GM20000 (cell line): ENCODE results near the gene TSPOAP1.

ENCODE experiments used
- DNase-seq: peaks from one replicate; pipeline ENCODE4 v3.0.0; 2012; ENCODE audit warnings: low spot score
- TF ChIP-seq, protein P1 (sequence below): IDR thresholded peaks from 2 replicates; pipeline ENCODE4 v1.5.1; 2012; ENCODE audit warnings: mild to moderate bottlenecking, control low read depth; ENCODE audit errors: extremely low read depth, missing control alignments

TSPOAP1 gene

DNA sequence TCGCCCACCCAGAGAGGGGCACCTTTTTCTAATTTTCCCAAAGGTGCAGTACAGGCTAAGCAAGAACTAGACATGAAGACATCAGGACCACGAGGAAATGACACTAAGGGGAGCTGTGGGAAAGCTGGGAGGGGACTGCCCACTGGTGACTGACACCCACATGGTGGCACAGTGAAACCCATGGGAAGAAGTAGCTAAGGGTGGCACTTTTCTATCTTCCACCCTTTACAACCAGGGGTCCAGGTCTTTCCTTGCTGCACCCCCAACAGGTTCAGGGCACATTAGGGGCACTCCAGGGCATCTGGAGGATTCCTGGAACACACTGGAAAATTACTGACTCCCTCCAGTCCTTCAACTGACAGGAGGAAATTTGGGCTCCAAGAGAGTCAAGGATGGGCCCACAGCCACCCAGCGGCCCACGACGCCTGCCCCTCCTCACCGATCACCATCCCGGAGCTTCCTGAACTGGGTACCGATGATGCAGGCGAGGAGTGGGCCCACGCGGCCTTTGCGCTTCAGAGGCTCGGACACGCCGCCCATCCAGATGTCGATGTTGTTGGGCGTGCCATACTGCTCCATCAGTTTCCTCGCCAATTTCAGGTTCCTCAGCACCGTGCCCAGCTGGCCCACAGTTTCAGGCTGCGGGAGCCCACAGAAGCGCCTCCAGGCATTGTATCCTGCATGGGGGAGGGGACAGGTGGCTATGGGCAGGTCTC, 57.2 kb downstream of the TSPOAP1 start:
- DNase-seq, result no peak
- TF ChIP-seq, protein P1, sequence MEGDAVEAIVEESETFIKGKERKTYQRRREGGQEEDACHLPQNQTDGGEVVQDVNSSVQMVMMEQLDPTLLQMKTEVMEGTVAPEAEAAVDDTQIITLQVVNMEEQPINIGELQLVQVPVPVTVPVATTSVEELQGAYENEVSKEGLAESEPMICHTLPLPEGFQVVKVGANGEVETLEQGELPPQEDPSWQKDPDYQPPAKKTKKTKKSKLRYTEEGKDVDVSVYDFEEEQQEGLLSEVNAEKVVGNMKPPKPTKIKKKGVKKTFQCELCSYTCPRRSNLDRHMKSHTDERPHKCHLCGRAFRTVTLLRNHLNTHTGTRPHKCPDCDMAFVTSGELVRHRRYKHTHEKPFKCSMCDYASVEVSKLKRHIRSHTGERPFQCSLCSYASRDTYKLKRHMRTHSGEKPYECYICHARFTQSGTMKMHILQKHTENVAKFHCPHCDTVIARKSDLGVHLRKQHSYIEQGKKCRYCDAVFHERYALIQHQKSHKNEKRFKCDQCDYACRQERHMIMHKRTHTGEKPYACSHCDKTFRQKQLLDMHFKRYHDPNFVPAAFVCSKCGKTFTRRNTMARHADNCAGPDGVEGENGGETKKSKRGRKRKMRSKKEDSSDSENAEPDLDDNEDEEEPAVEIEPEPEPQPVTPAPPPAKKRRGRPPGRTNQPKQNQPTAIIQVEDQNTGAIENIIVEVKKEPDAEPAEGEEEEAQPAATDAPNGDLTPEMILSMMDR, result no peak

DNA sequence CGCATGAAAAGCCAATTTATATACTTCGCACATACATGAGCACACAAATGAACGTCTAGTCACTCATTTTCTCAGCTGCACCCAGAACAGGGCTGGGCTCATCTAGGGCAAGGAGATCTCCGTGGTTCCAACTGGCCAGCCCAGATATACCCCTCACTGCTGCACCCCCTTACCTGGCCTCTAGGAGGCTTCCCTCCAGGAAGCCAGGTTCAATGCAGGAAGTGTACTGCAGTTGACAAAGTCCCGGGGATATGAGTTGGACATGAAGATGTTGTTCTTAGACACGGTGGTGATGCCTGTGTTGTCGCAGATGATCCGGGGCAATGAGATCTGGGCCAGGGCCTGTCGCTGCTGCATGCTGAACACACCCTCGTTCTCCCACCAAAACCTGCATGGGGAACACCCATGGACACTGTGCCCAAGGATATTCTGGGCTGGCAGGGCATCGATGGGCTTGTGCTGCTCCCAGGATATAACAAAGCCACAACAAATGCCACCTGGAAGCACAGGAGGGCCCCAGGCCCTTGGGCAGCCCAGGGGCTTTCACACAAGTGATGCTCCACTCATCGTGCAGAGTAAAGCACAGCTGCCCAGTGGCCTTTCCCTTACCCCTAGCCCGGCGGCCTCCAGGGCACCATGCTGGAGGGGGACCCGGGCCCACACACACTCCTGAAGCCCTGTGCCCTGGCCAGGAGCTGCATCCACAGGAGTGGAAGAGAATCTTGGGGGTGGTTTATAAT, 57.9 kb downstream of the TSPOAP1 start:
- TF ChIP-seq, protein P1, result no peak
- no peak for DNase-seq

DNA sequence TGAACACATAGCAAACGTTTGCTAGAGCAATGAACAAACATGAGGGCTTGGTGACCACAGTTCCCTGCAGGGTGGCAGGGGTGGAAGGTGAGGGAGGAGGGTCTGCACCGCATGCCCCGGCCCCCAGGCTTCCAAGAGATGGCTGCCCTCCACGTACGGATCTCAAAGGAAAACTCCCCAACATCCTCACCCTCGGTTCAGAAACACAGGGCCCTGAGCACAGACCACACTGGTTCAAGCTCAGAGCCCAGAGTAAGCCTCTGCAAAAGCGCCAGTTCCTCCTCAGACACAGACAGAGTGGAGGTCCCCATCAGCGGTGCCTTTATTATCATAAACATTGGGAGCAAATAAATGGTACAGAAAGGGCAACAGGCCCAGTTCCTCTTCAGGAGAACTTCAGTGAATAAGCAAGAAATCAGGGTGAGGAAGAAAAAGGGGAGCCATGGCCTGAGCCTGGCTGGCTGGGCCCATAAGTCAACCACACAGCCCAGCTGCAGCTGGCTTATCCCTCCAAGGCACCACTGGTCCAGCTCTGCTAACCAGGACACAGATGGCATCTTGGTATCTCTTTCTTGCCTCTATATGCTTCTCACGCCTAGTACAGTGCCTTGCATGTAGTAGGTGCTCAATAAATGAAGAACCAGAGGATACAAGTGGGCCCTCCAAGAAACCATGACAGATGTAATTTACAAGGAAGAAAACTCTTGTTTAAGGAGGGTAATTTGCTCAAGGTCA, 58.9 kb downstream of the TSPOAP1 start:
- DNase-seq, result no peak

DNA sequence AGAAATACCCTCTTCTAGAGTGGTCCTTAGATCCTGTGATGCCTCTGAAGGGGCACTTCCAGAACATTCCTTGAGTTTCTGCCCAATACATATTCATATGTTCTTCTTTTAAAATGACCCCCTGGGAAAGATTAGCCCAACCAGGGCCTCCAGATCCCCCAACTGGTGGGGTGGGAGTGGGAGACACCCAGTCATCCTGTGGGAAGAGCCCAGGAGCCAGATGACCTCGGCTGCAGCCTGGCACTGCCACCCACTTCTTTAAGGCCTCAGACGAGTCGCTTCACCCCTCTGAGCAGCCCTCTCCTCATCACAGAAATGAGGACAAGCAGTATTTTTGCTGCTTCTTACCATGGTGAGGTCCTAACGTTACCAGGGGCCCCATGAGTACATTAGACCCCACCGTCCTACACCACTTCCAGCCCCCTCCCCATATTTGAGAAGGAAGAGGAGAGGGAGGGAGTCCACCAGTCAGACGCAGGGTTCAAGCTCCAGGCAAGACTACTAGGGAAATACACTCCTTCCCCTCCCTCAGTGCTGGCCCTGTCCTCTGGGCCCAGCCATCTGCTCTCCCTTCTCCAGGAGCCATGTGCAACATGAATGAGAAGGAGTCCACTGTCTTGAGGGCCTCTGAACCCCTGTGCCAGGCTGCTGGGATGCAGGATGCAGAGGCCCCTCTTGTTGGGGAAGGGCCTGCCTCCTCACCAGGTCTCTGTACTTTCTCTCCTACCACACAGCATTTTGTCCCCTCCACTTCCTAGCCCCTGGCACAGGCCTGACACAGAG, 59.6 kb downstream of the TSPOAP1 start:
- TF ChIP-seq, protein P1, result no peak
- no peak for DNase-seq

More for the DNA sequence above, 58.9 kb downstream of the TSPOAP1 start:
- TF ChIP-seq, protein P1, result no peak

DNA sequence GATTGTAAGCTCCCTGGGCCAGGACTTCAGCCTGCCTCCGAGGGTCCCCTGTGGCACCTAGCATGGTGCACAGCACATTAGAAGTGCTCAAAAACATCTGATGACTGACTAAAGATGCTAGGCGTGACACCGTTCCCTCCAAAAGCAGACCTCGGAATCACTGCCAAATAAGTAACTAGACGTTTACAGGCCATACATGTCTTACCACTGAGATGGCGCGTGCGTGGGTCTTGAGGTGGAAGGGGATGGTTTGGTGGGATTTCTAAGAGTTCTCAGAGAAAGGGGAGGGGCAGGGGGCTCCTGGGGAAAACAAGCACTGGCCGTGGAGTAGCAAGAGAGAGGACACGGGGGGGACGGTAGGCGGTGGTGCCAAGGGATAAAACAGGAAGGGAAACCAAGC, 60.3 kb downstream of the TSPOAP1 start:
- TF ChIP-seq, protein P1, result no peak
- no peak for DNase-seq

DNA sequence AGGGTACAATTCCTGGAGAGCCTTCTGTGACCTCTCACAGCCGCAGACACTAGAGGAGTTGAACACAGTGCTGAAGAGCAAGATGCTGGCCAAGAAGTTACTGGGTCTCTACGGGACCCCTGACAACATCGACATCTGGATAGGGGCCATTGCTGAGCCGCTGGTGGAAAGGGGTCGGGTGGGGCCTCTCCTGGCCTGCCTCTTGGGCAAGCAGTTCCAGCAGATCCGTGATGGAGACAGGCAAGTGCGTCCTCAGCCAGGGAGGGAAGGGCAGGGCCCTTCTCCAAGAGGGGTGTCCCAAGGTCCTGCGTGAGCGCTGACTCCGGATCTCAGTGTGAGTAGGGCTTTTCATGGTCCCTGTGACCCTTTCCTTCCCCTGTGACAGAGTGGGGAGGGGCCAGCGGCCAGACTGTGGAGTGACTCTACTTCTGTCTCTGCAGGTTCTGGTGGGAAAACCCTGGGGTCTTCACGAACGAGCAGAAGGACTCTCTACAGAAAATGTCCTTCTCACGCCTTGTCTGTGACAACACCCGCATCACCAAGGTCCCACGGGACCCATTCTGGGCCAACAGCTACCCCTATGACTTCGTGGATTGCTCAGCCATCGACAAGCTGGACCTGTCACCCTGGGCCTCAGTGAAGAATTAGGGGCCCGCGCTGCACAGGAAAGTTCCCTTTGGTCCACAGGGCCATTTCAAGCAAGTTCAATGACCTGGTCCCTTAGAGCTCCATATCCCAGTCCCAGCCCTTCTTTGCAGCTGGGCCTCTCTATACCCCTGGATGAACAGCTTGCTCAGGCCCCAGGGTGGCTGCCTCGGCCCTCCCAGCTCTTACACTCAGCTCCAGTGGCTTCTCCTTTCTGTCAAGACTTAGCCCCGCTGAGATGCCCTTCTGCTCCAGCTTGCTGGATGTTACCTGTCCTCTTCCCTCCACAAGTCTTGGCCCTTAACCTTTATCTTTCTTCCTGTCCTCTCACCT, 61.0 kb downstream of the TSPOAP1 start:
- TF ChIP-seq, protein P1, result no peak

More for the DNA sequence above, 61.0 kb downstream of the TSPOAP1 start:
- no peak for DNase-seq
